ENCODE measurements around the gene RPIA. TPM values are rescaled to one million over a fixed set of nuclear protein-coding genes. Genes with fewer than 3 reads are reported as not detected.
"Not testable (repeated sequence)": the region's sequence is repeated elsewhere in the genome, so short reads cannot be mapped to it uniquely, and the experiment has no call there.

RPIA gene
- total RNA-seq, 1 experiment from 2014 or later = 5.8 TPM

DNA sequence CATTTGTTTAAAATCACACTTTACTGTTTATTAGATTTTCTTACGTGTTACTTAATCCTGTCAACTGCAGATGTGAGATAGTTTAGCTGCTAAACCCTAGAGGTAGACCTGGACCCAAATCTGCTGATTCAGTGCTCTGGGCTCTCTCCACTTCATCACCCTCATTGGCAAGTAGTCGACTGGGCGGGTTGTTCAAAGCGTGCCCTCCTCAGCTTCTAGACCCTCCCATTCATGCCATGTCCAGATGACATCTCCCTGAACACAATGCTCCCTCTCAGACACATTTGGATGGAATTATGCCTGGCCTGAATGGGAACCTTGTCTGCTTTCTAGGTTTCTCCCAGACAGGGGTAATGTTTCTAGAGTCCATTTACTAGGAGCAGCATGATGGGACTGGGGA is 43.7 kb downstream of the RPIA start:
- DNase-seq (ENCODE audit: low spot score) = no peak

- no peak for DNase-seq (ENCODE audit: low spot score)
Measured at GRCh38 chr2:88735853-88736252, 44.4 kb downstream of the RPIA start.

- DNase-seq (ENCODE audit: low spot score) = no peak
Measured at GRCh38 chr2:88736437-88736836, 45.0 kb downstream of the RPIA start.

- DNase-seq (ENCODE audit: low spot score) = no peak
Measured at GRCh38 chr2:88737385-88737784, 45.9 kb downstream of the RPIA start.

GRCh38 chr2:88738271-88738670 is 46.8 kb downstream of the RPIA start:
- DNase-seq (ENCODE audit: low spot score) = no peak

DNA sequence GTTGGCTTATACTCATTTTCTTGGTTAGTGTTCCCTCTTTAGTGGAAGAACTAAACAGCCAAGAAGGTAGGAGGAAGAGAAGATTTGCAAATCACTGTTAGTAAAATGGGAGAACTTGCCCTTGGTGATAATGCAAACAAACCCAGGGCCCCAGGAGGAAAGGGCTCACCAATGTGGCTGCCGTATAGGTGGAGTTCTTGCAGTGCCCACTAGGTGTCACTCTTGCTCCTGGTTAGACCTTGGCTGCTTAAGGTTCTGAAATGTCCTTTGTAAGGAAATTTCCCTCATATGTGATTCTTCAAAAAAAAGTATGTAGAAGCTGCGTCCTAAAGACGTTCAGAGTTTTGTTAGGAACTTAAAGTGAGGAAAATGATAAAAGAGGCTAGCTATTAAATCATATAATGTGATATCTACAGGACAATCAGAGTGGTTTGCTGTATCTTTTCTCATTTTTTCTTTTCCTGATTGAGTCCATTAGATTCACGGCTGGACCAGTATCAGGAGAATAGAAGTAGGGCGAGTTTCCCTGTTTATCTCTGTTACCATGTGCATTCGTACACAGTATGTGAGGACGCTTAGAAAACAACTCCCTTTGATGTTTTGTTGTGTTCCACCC is 48.6 kb downstream of the RPIA start:
- peak; percentile 66 for DNase-seq (ENCODE audit: low spot score)

- DNase-seq (ENCODE audit: low spot score) = no peak
Measured at GRCh38 chr2:88746929-88747490, 55.5 kb downstream of the RPIA start.

- no peak for DNase-seq (ENCODE audit: low spot score)
Measured at GRCh38 chr2:88747990-88748389, 56.5 kb downstream of the RPIA start.

DNA sequence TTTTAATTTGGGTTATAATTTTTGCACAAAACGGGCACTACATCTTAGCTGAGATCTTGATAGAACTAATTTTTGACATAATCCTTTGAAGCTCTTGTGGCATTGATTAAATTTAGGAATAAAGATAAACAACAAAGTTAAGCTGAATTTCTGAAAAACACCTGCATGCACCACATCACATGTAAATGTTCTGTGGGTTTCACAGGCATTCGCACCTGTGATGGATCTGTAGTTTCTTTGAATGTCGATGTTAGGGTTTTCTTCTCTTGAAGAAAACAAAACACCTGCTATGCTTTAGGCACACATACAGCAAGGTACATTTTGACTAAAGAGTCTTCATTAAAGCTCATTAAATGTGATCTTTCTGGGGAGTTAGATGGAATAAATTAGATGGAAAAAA is 60.3 kb downstream of the RPIA start:
- DNase-seq (ENCODE audit: low spot score) = no peak

GRCh38 chr2:88753833-88754584 is 62.5 kb downstream of the RPIA start:
- DNase-seq (ENCODE audit: low spot score) = peak; percentile 19

- no peak for DNase-seq (ENCODE audit: low spot score)
Measured at GRCh38 chr2:88754585-88755320, 63.3 kb downstream of the RPIA start.

DNA sequence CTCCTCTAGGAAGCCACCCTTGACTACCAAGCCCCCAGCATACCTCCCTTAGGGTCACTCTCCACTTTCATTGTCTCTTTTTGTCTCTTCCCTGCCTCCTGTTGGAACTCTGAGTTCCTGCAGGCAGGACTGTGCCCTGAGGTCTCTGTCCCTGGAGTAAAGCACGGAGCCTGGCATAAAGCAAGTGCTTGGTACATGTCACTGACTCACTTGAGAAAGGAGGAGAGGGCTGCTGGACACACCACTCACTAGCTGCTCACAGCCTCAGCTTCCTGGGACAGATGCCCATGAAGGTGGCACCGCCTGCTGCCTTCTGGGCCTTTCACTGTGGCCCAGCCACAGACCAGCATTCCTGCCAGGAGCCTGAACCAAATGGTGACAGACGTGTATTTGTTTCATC is 64.4 kb downstream of the RPIA start:
- DNase-seq (ENCODE audit: low spot score) = no peak

- DNase-seq (ENCODE audit: low spot score) = no peak
Measured at GRCh38 chr2:88757025-88757424, 65.6 kb downstream of the RPIA start.

GRCh38 chr2:88758702-88759101 is 67.2 kb downstream of the RPIA start:
- not testable (repeated sequence) for DNase-seq (ENCODE audit: low spot score)

DNA sequence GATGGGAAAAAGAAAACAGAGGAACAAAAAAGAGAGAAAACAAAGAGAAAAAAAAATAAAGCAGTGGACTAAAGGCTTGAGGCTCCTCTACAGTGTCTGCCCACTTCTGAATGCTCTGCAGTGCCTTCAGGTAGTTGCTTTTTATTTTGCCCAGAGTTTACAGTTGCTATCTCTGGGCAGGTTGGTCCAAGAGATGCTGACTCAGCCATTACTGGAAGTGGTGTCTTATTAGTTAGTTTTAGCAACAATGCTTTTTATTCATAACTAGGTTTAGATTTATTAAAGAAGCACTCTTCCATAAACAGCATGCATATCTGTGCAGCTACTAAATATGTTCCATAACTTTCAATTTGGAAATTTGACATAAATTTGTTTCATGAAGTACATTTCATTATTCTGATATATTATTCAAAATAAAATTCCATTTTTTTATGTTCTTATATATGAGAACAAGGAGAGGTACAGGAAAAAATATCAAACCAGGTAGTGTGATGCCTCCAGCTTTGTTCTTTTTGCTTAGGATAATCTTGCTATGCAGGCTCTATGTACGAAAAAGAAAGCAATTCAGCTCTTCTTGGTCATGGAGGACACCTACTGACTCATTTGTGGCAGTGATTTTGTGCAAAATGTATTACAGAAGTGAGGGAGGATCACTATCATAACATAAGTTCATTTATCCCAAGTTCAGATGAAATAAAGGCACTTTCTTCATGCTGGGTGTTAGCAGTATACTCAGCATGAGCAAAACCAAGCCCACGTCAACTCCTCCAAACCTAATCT is 69.5 kb downstream of the RPIA start:
- no peak for DNase-seq (ENCODE audit: low spot score)

DNA sequence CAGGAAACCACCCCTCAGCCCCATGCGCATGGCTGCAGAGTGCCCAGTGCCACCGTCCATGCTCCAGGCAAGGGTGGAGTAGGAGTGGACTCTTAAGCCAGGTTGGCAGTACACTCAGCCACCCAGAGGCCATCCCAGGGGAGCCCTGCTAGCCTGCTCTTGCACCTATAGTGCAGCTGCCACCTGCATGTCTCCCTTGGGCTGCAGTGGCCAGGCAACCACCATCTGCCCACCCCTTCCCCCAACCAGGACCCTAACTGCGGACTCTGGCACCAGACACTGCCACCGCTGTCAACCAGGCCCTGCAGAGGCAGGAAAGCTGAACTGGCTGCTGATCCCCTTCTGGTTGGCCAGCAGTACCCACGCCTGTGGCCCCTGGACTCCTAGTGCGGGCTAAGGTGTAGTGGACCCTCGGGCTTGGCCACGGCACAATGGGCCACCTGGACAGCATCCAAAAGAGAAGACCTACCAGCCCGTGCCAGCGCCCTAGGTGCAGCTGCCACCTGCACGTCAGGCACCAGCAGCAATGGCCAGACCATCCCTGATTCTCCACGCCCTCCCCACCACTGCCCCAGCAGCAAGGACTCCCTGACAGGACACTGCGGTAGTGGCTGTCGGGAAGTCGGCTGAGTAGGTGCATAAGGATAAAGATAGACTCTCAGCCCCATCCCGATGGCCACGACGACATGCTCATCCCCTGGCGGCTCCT is 72.8 kb downstream of the RPIA start:
- no peak for DNase-seq (ENCODE audit: low spot score)

- DNase-seq (ENCODE audit: low spot score) = no peak
Measured at GRCh38 chr2:88764850-88765153, 73.3 kb downstream of the RPIA start.

DNA sequence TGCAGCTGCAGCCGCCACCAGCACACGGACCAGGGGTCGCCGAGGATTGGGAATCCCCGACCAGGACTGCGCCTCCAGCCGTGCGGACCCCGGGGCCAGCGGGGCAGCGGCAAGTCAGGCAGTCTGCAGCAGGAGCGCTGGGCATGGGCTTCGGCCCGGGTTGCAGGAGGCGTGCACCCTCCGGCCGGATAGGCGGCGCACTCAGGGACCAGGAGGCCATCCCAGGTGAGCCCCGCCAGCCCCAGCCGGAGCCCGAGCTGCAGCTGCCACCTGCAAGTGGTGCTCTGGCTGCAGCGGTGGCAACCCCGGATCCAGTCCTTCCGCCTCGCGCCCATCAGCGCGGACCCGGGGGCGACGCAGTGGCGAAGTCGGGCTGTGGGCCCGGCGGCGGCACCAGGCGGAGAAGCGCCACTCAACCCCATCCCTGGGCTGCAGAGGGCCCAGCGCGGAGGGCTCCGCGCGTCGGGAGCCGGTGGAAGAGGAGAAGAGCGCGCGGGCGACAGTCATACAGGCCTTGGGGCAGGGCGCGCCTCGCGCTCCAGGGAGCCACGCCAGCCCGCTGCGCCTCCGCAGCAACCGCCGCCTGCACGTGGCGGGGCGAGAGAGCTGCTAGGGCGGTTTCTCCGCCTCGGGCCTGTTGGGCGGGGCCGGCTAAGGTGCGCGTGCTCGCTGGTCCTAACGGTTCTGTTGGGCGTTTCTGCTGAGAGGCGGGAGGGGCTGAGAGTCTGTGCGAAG is 73.8 kb downstream of the RPIA start:
- no peak for DNase-seq (ENCODE audit: low spot score)

GRCh38 chr2:88765889-88766481 is 74.5 kb downstream of the RPIA start:
- DNase-seq (ENCODE audit: low spot score) = not testable (repeated sequence)

DNA sequence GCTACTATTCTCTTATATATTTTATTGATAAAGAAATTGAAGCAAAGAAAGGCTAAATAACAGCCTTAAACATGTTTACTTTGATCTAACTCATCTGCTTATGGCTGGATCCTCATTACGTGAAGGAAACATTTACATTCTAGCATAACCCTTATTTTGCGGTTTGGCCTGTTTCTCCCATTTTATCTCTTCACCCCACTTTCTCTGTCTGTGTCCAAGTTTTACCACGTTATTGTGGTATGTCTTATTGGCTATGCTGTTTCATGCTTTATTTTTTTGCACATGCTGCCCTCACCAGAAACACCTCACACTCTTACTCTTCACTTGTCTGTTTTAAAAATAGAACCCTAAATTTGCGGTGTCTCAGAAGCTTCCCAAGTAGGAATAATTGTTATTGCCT is 78.5 kb downstream of the RPIA start:
- DNase-seq (ENCODE audit: low spot score) = no peak
